ENCODE measurements around the gene CGRRF1.

Gene CGRRF1

GRCh38 chr14:54538055-54538454 lies 28.3 kb downstream of the CGRRF1 start:
- H3K27ac ChIP-seq = peak overlapping the region; percentile 63; the same call in 1 of the 2 replicates
- TF ChIP-seq CTCF (conservative IDR thresholded peaks at IDR 0.05) = no peak
- TF ChIP-seq ZFX (IDR thresholded peaks at IDR 0.05) = no peak

GRCh38 chr14:54547583-54547982 lies 37.9 kb downstream of the CGRRF1 start:
- TF ChIP-seq ZFX (IDR thresholded peaks at IDR 0.05) = no peak
- TF ChIP-seq CTCF (conservative IDR thresholded peaks at IDR 0.05) = no peak
- H3K27ac ChIP-seq = no peak overlapping the region

GRCh38 chr14:54548491-54548890 lies 38.8 kb downstream of the CGRRF1 start:
- H3K27ac ChIP-seq = no peak overlapping the region
- TF ChIP-seq ZFX (IDR thresholded peaks at IDR 0.05) (no peak), CTCF (conservative IDR thresholded peaks at IDR 0.05) (no peak)

- no peak for TF ChIP-seq CTCF (conservative IDR thresholded peaks at IDR 0.05)
- TF ChIP-seq ZFX (IDR thresholded peaks at IDR 0.05) = no peak
- H3K27ac ChIP-seq = no peak overlapping the region; the same call in 1 of the 2 replicates
Observed at GRCh38 chr14:54549862-54550261, 40.2 kb downstream of the CGRRF1 start.

GRCh38 chr14:54550514-54550913 lies 40.8 kb downstream of the CGRRF1 start:
- TF ChIP-seq CTCF (conservative IDR thresholded peaks at IDR 0.05) = no peak
- no peak for TF ChIP-seq ZFX (IDR thresholded peaks at IDR 0.05)
- H3K27ac ChIP-seq = no peak overlapping the region; the same call in 1 of the 2 replicates

GRCh38 chr14:54554401-54554800 lies 44.7 kb downstream of the CGRRF1 start:
- TF ChIP-seq ZFX (IDR thresholded peaks at IDR 0.05) (no peak), CTCF (conservative IDR thresholded peaks at IDR 0.05) (no peak)

GRCh38 chr14:54555651-54556050 lies 45.9 kb downstream of the CGRRF1 start:
- no peak overlapping the region for H3K27ac ChIP-seq
- no peak for TF ChIP-seq ZFX (IDR thresholded peaks at IDR 0.05)
- peak; percentile 8; the same call in 1 of the 2 replicates for TF ChIP-seq CTCF (conservative IDR thresholded peaks at IDR 0.05)

More at GRCh38 chr14:54554401-54554800, 44.7 kb downstream of the CGRRF1 start:
- no peak overlapping the region for H3K27ac ChIP-seq
